Prostate gland (tissue), 2 donors: ENCODE measurements around the gene LRRC8B. TPM values are rescaled to one million over a fixed set of nuclear protein-coding genes. Genes with fewer than 3 reads are reported as not detected.
A peak's percentile ranks its signal among the peaks of the same experiment; 100 is the strongest.

Experiments used
- DNase-seq: peaks from one replicate; pipeline ENCODE4 v3.0.0-alpha.2; 2019; ENCODE audit warnings: low spot score
- H3K27ac ChIP-seq, 2 donors: fragments of 200-600 bp; sonication (generic); 2 replicates each; pipeline ENCODE4 v1.5.1; 2017 to 2019
- H3K27me3 ChIP-seq: fragments of 200-600 bp; sonication (generic); replicated peaks from 2 replicates; pipeline ENCODE4 v1.5.1; 2019; ENCODE audit not compliant: insufficient read depth
- H3K36me3 ChIP-seq, 2 donors: fragments of 200-600 bp; sonication (generic); 1 replicate in 1 of 2; 2 replicates in 1 of 2; pipeline versions ENCODE4 v1.5.1 to v1.8.1; 2017 to 2019
- H3K4me1 ChIP-seq: fragments of 200-600 bp; sonication (generic); replicated peaks from 2 replicates; pipeline ENCODE4 v1.5.1; 2019
- H3K4me3 ChIP-seq, 2 donors: fragments of 200-600 bp; sonication (generic); 2 replicates each; pipeline ENCODE4 v1.5.1; 2017 to 2019
- H3K9me3 ChIP-seq: fragments of 200-600 bp; sonication (generic); 2 replicates; pipeline ENCODE4 v1.5.1; 2017
- CTCF ChIP-seq, 4 experiments: fragments of 200-600 bp in 2 of 4; fragments of 450-650 bp in 2 of 4; sonication (generic) in 2 of 4; IDR thresholded peaks; 1 replicate in 3 of 4; 2 replicates in 1 of 4; pipeline ENCODE4 v1.5.1; 2016 to 2019; ENCODE audit warnings: antibody characterized with exemption in 4 of 4, mild to moderate bottlenecking in 2 of 4, moderate library complexity in 2 of 4
- POLR2A ChIP-seq: fragments of 450-650 bp; IDR thresholded peaks from one replicate; pipeline ENCODE4 v1.6.1; 2016; ENCODE audit warnings: antibody characterized with exemption, mild to moderate bottlenecking
- POLR2AphosphoS5 ChIP-seq: sonication (generic); formaldehyde crosslinking; IDR thresholded peaks from one replicate; pipeline ENCODE4 v1.6.1; 2017; ENCODE audit warnings: antibody characterized with exemption
- WGBS: methylation state at CpG from one replicate; pipeline ENCODE4 v1.1.5; 2018; 5-methylcytosine and 5-hydroxymethylcytosine counted together
- intact Hi-C: fragments of 100-400 bp; cut with DNase I; formaldehyde crosslinking; loops from one replicate; pipeline ENCODE4 v1.14.2; 2022
- total RNA-seq, 2 donors: library from RNA; depleted of rRNA; stranded (reverse); fragments of >200 nt; gene quantifications; one replicate each; pipeline ENCODE4 v1.1.0, GENCODE V29; 2016

The LRRC8B gene
- total RNA-seq, 2 donors from 2014 or later, result 13.9 to 25.6 TPM

- Histone ChIP-seq H3K4me3 (no peak overlapping the region), H3K27me3 (no peaks in the 10 kb centered on the region), H3K9me3 (no peaks in the 10 kb centered on the region), H3K4me1 (peaks cover 4% of the 10 kb centered on the region), H3K36me3 (no peaks in the 10 kb centered on the region), H3K27ac (no peak overlapping the region)
- 42% methylated on average over 2 of the region's 2 CpGs for WGBS
- intact Hi-C loops, result no loop called here
- DNase-seq, result peak; percentile 54
- TF ChIP-seq POLR2A (no peak), CTCF (IDR thresholded peaks at IDR 0.05) (no peak), POLR2AphosphoS5 (peak; percentile 44)
Observed at GRCh38 chr1:89547563-89548116, 23.0 kb downstream of the LRRC8B start.

GRCh38 chr1:89548122-89548857 lies 23.7 kb downstream of the LRRC8B start:
- H3K9me3 ChIP-seq, result no peaks in the 10 kb centered on the region
- 80% methylated on average over 2 of the region's 2 CpGs for WGBS
- DNase-seq, result no peak
- TF ChIP-seq POLR2AphosphoS5, result no peak
- TF ChIP-seq CTCF (IDR thresholded peaks at IDR 0.05), result no peak
- peaks cover 4% of the 10 kb centered on the region for H3K4me1 ChIP-seq
- H3K36me3 ChIP-seq, result no peaks in the 10 kb centered on the region
- H3K4me3 ChIP-seq, result no peak overlapping the region
- no peaks in the 10 kb centered on the region for H3K27me3 ChIP-seq
- H3K27ac ChIP-seq, result no peak overlapping the region
- intact Hi-C loops, result no loop called here

GRCh38 chr1:89550995-89551394 lies 26.4 kb downstream of the LRRC8B start:
- intact Hi-C loops, result no loop called here
- 75% methylated on average over 5 of the region's 5 CpGs for WGBS
- DNase-seq, result no peak
- Histone ChIP-seq H3K27ac (no peak overlapping the region), H3K4me3 (no peak overlapping the region), H3K4me1 (peaks cover 4% of the 10 kb centered on the region), H3K36me3 (no peaks in the 10 kb centered on the region), H3K9me3 (no peaks in the 10 kb centered on the region), H3K27me3 (no peaks in the 10 kb centered on the region)
- TF ChIP-seq POLR2AphosphoS5 (no peak), POLR2A (no peak), CTCF (IDR thresholded peaks at IDR 0.05) (no peak)

GRCh38 chr1:89552471-89553081 lies 27.9 kb downstream of the LRRC8B start:
- TF ChIP-seq POLR2AphosphoS5 (peak; percentile 44), POLR2A (no peak)
- Histone ChIP-seq H3K4me1 (no peaks in the 10 kb centered on the region), H3K4me3 (peak overlapping the region in 1 of 2 donors; percentile 3), H3K27ac (peak overlapping the region; percentile 40 to 68), H3K9me3 (no peaks in the 10 kb centered on the region), H3K36me3 (no peaks in the 10 kb centered on the region), H3K27me3 (no peaks in the 10 kb centered on the region)
- intact Hi-C loops, result no loop called here
- DNase-seq, result peak; percentile 36
- 5% methylated on average over 2 of the region's 2 CpGs for WGBS

GRCh38 chr1:89553157-89553556 lies 28.5 kb downstream of the LRRC8B start:
- Histone ChIP-seq H3K4me3 (no peak overlapping the region), H3K27ac (peak overlapping the region; percentile 40 to 68), H3K36me3 (no peaks in the 10 kb centered on the region), H3K9me3 (no peaks in the 10 kb centered on the region), H3K4me1 (no peaks in the 10 kb centered on the region), H3K27me3 (no peaks in the 10 kb centered on the region)
- intact Hi-C loops, result no loop called here
- 45% methylated on average over 1 of the region's 1 CpG for WGBS
- peak; percentile 48 for DNase-seq
- TF ChIP-seq POLR2AphosphoS5, result peak; percentile 27
- no peak for TF ChIP-seq CTCF (IDR thresholded peaks at IDR 0.05)
- TF ChIP-seq POLR2A, result no peak
